SK-N-SH (cell line): ENCODE results near the gene IL4R.

Source experiments
- CHD2 ChIP-seq: fragments of 150-350 bp; IDR thresholded peaks from 2 replicates; pipeline ENCODE4 v1.6.1; 2018; ENCODE audit warnings: low read length; ENCODE audit not compliant: partially characterized antibody
- EP300 ChIP-seq, 2 experiments: IDR thresholded peaks; 2 replicates each; pipeline versions ENCODE4 v1.4.0 to v1.6.1; 2012; ENCODE audit warnings: borderline replicate concordance in 1 of 2, low read depth in 1 of 2, low read length in 1 of 2
- MXI1 ChIP-seq: IDR thresholded peaks from 2 replicates; pipeline ENCODE4 v1.6.1; 2012; ENCODE audit warnings: mild to moderate bottlenecking, low read depth, low read length, improper control_type of control experiment
- SIN3A ChIP-seq: IDR thresholded peaks from 2 replicates; pipeline ENCODE4 v1.6.1; 2012; ENCODE audit warnings: low read depth, mild to moderate bottlenecking, low read length, moderate library complexity, borderline replicate concordance
- ZBTB33 ChIP-seq: IDR thresholded peaks from 2 replicates; pipeline ENCODE4 v1.4.0; 2012; ENCODE audit warnings: low read depth, borderline replicate concordance
- TF ChIP-seq, protein P1 (sequence below): fragments of 200-600 bp; sonication (generic); IDR thresholded peaks from 2 replicates; pipeline ENCODE4 v1.6.1; 2017; ENCODE audit warnings: antibody characterized with exemption, mild to moderate bottlenecking, moderate library complexity

DNA sequence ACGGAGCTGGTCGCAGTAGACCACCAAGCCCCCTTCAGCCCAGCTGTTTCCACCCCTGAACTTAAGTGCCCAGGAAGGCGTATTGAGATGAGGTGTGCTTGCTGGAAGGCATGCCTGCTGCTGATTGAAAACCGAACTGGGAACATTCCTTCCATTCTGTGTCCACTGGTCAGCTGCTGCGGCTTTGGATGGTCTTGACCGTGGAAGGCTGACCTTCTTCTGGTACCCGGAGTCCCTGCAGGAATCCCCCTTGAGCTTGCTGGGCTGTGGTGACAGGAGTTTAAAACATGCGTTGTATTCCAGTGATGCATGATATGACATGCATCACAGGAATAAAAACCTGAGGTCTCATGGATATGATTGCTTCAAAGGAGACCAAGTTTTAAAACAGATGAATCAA, 31.4 kb downstream of the IL4R start:
- TF ChIP-seq ZBTB33 (no peak), SIN3A (no peak), CHD2 (no peak), MXI1 (no peak), EP300 (IDR thresholded peaks at IDR 0.05; ENCODE audit: borderline replicate concordance in 1 of 2, low read depth in 1 of 2, low read length in 1 of 2) (no peak)
- TF ChIP-seq, protein P1, sequence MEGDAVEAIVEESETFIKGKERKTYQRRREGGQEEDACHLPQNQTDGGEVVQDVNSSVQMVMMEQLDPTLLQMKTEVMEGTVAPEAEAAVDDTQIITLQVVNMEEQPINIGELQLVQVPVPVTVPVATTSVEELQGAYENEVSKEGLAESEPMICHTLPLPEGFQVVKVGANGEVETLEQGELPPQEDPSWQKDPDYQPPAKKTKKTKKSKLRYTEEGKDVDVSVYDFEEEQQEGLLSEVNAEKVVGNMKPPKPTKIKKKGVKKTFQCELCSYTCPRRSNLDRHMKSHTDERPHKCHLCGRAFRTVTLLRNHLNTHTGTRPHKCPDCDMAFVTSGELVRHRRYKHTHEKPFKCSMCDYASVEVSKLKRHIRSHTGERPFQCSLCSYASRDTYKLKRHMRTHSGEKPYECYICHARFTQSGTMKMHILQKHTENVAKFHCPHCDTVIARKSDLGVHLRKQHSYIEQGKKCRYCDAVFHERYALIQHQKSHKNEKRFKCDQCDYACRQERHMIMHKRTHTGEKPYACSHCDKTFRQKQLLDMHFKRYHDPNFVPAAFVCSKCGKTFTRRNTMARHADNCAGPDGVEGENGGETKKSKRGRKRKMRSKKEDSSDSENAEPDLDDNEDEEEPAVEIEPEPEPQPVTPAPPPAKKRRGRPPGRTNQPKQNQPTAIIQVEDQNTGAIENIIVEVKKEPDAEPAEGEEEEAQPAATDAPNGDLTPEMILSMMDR, result no peak
